Raji (cell line): ENCODE results near the gene ZNF575.
A peak's percentile ranks its signal among the peaks of the same experiment; 100 is the strongest.

Source experiments
- POLR2A ChIP-seq: IDR thresholded peaks from 2 replicates; pipeline ENCODE4 v1.6.1; 2011; ENCODE audit warnings: low read depth, low read length, control low read depth; ENCODE audit not compliant: insufficient read depth

ZNF575 gene

GRCh38 chr19:43503501-43504425 is 29.2 kb upstream of the ZNF575 start:
- TF ChIP-seq POLR2A = peak; percentile 67

GRCh38 chr19:43504426-43505185 is 28.4 kb upstream of the ZNF575 start, which contains the start of gene PHLDB3:
Gene PHLDB3, minus strand, starts transcription at chr19:43504746. Its CDS starts 628 bp downstream, at chr19:43504118.
- no peak for TF ChIP-seq POLR2A

GRCh38 chr19:43505186-43505456 is 27.9 kb upstream of the ZNF575 start:
- TF ChIP-seq POLR2A = no peak

GRCh38 chr19:43505941-43506340 is 27.0 kb upstream of the ZNF575 start:
- TF ChIP-seq POLR2A = no peak

DNA sequence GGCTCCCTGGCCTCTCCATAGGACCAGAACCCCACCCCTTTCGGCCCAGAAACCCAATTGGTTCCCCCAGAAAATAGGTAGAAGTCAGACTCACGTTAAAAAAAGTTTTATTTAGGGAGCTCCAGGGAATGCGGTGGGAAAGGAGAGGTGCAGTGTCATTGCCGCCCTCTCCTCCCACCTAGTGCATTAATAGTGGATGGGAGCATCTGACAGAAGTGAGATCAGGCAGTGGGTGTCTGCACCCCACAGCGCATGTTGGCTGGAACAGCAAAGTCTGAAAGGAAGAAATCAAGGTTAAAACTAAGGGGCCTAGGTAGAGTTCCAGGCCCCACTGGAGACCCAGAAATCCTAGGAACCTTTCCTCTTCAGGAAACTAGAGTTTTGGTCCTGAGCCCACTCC is 26.4 kb upstream of the ZNF575 start:
- TF ChIP-seq POLR2A = no peak

GRCh38 chr19:43507880-43508279 is 25.1 kb upstream of the ZNF575 start:
- TF ChIP-seq POLR2A = no peak

DNA sequence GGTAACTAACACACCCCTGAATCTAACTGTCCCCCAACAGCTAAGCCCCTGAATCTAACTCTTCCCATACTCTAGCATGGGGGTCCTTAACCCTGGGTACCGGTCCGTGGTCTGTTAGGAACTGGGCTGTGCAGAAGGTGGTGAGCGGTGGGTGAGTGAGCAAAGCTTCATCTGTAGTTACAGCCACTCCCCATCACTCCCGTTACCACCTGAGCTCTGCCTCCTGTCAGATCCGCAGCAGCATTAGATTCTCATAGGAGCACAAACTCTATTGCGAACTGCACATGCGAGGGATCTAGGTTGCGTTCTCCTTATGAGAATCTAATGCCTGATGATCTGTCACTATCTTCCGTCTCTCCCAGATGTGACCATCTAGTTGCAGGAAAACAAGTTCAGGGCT is 22.3 kb upstream of the ZNF575 start:
- TF ChIP-seq POLR2A = no peak

DNA sequence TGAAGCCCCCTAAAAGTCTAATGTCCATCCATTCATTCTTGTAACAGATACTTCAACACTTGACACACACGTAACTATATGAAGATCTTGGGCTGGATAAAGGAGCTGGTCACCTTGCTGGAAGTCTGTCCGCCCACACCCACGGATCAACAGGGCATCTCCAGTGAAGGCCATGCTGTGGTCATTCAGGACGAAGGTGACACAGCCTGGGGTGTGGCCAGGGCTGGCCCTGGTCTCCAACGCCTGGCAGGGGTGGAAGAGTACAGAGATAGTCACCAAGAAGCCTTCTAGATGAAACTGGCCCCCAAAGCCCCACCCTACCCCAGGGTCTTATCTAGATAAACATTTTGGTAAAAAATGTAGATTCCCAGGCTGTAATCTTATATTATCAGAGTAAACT is 21.7 kb upstream of the ZNF575 start:
- TF ChIP-seq POLR2A = no peak

DNA sequence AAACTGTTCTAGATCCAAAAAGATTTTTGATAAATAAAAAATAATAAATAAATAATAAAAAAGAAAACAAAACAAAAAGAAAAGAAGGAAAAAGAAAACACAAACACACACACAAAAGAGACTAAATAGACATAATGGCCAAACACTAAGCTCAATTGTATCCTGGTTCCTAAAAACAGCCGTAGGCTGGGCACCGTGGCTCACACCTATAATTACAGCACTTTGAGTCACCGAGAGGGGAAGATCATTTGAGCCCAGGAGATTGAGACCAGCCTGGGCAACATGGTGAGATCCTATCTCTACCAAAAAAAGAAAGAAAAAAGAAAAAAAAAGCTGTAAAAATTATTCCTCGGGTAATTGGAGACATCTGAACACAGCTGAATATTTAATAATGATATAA is 14.9 kb upstream of the ZNF575 start:
- TF ChIP-seq POLR2A = no peak

- no peak for TF ChIP-seq POLR2A
Observed at GRCh38 chr19:43519436-43520088, 13.4 kb upstream of the ZNF575 start.

GRCh38 chr19:43522929-43523328 is 10.1 kb upstream of the ZNF575 start:
- TF ChIP-seq POLR2A = no peak

- TF ChIP-seq POLR2A = no peak
Observed at GRCh38 chr19:43524922-43525835, 7.8 kb upstream of the ZNF575 start.

DNA sequence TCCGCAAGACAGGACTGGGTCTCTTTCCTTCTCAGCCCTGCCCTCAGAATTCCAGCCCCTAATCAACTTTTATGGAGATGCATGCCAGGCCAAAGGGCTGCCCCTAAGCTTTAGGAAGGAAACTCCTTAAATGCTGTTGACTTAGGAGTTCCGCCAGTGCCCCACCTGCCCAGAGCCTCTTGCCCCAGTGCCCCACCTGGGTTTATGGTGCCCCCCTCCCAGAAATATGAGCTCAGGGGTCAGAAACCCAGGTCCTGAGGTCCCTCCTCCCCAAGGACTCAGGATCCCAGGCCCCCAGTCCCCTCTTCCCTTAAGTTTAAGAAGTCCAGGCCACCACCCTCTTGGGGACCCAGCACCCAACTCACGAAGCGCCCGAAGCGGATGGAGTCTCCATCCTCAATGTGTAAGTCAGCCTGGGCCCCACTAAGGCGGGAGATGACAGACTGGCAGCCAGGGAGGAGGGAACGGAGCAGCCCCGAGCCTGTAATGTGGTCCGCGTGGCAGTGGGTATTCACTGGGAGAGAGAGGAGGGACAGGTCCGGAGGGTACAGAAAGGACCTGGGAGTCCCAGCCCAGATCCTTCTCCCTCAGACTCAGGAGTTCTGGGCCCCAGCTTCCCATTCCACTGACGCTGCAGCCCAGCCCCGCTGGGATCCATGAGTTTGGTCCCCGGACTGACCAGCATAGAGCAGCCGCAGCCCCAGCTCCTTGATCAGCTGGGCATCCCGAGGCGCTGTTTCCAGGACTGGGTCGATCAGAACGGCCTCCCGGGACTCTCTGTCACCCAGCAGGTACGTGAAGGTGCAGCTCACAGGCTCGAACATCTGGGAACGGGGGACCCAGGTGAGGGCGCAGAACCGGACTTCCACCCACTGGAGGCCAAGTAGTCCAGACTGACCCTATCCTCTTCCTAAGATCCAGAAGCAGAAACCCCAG is 6.9 kb upstream of the ZNF575 start:
- no peak for TF ChIP-seq POLR2A
